Heart right ventricle (tissue), 16 donors: Measurements from ENCODE around the gene MPRIP. TPM values are rescaled to one million over a fixed set of nuclear protein-coding genes. Genes with fewer than 3 reads are reported as not detected.

Source experiments
- ATAC-seq, 8 donors: fragments of 200-7000 bp; cut with Tn5 transposase; one replicate each; pipeline ENCODE4 v1.9.1; 2020; ENCODE audit warnings: mild to moderate bottlenecking in 8 of 8, moderate library complexity in 8 of 8, moderate number of reproducible peaks in 1 of 8
- DNase-seq, 2 donors: peaks; one replicate each; pipeline ENCODE4 v3.0.0-alpha.2; 2020
- H3K27ac ChIP-seq, 10 donors: fragments of 200-600 bp; sonication (generic) in 2 of 10; one replicate each; pipeline versions ENCODE4 v1.5.0 to v1.8.0; 2020 to 2022; ENCODE audit warnings: mild to moderate bottlenecking in 3 of 10
- H3K27me3 ChIP-seq, 7 donors: fragments of 200-600 bp; one replicate each; pipeline ENCODE4 v1.8.0; 2021 to 2022; ENCODE audit warnings: mild to moderate bottlenecking in 2 of 7
- H3K36me3 ChIP-seq, 9 donors: fragments of 200-600 bp; sonication (generic) in 1 of 9; one replicate each; pipeline versions ENCODE4 v1.5.0 to v1.8.0; 2020 to 2022; ENCODE audit warnings: mild to moderate bottlenecking in 2 of 9
- H3K4me1 ChIP-seq, 9 donors: fragments of 200-600 bp; sonication (generic) in 1 of 9; one replicate each; pipeline versions ENCODE4 v1.5.0 to v1.8.0; 2020 to 2022; ENCODE audit warnings: mild to moderate bottlenecking in 4 of 9
- H3K4me3 ChIP-seq, 10 donors: fragments of 200-600 bp; sonication (generic) in 2 of 10; one replicate each; pipeline versions ENCODE4 v1.5.0 to v1.8.0; 2020 to 2022; ENCODE audit warnings: mild to moderate bottlenecking in 7 of 10, moderate library complexity in 2 of 10
- H3K9me3 ChIP-seq, 11 donors: fragments of 200-600 bp in 10 of 11; sonication (generic) in 2 of 11; one replicate each; pipeline versions ENCODE4 v1.5.0 to v1.8.0; 2013 to 2022; ENCODE audit warnings: mild to moderate bottlenecking in 2 of 11, control low read depth in 1 of 11, moderate library complexity in 1 of 11
- WGBS, 2 donors: extraction: QIAGEN DNeasy Blood & Tissue Kit; methylation state at CpG; one replicate each; pipeline ENCODE4 v1.1.7; 2013; ENCODE audit warnings: inconsistent platforms in 1 of 2; 5-methylcytosine and 5-hydroxymethylcytosine counted together
- intact Hi-C, 10 donors: fragments of 100-400 bp; cut with DNase I; formaldehyde crosslinking; loops; one replicate each; pipeline versions ENCODE4 v1.11.1 to v1.14.2; 2022
- polyA plus RNA-seq, 2 donors: library from polyadenylated mRNA; stranded (reverse); fragments of 200-250 nt; gene quantifications; one replicate each; pipeline ENCODE4 v1.2.3, GENCODE V29; 2013
- total RNA-seq, 10 donors: library from RNA; stranded (reverse); fragmentation: NEBNext Ultra II Directional in 3 of 10; extraction: Animal tissue kit (Norgen Biotek cat#: 25700) in 3 of 10; gene quantifications; one replicate each; pipeline versions ENCODE4 v1.2.1 to v1.2.4, GENCODE V29; 2021 to 2023
- TF ChIP-seq, protein P1 (sequence below), 9 donors: fragments of 200-600 bp; sonication (generic) in 2 of 9; IDR thresholded peaks; one replicate each; pipeline versions ENCODE4 v1.5.0 to v1.8.0; 2021 to 2022; ENCODE audit warnings: antibody characterized with exemption in 9 of 9, mild to moderate bottlenecking in 5 of 9, moderate library complexity in 1 of 9
- donor health status: Arrhythmogenic right ventricular cardiomyopathy.
- donor health status: ischemic (EF 13 %, LVEDD 7.1; RV severe dilation, severe dysfunction).
- donor health status: healthy with polysubstance abuse.
- donor health status: DM: no; HTN: yes; CAD: no.
- donor health status: DM: no; HTN: no; CAD: no.
- donor health status: ischemic (EF 25% LVEDD 6.9; RV normal size, moderate dysfunction).
- donor health status: ischemic (EF 25% LVEDD 5.7; RV mildly dilated, moderate dysfunction).
- donor health status: healthy.
- donor health status: DM: yes; HTN: yes; CAD: no.
- donor health status: Ischemic cardiomyopathy.
- donor health status: ischemic (EF 35%, LVEDD 5.7; RV mildly dilated, moderate dysfunction).
- donor health status: nonischemic (EF 11% LVEDD 7.7; RV severe dilation, severe dysfunction).
- donor health status: DM: yes; HTN: yes; CAD: no.
- donor health status: PGD.
- donor health status: ischemic (EF 29% LVEDD 5.4; RV normal size, mild dysfunction).
- donor health status: nonischemic (EF 23%, LVEDD 6.1; RV moderate dilation, normal function).

MPRIP gene
- total and polyA plus RNA-seq, 12 donors, result 225 to 409 (median 321) TPM

DNA sequence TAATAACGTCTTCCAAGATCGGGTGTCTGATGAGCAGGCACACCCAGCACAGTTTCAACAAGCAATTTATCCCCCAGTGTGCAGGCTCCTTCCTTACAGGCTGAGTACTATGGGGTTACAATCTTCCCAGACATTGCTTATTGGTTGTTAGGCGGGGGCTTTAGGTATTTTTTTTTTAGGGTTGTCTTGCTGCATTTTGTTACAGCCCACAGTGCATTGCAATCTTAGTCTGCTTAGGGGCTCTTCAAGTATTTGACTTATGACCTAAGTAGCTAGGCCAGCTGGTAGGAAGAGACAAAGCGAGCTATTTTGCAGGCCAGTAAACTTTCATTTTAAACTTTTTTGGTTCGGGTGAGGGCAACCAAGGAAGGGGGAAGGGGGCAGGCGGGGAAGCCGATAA lies 158.1 kb downstream of the MPRIP start:
- WGBS, 2 donors, result 76 to 86% methylated on average over 7 of the region's 7 CpGs
- H3K27ac ChIP-seq, result peak overlapping the region in 4 of 10 donors; percentile 43 to 87 (median 70)
- no peak for DNase-seq
- no peak for ATAC-seq
- H3K9me3 ChIP-seq, result no peaks in the 10 kb centered on the region
- no peak overlapping the region for H3K4me3 ChIP-seq
- peaks cover 0 to 19% (median 0%) of the 10 kb centered on the region in 9 donors for H3K36me3 ChIP-seq
- H3K27me3 ChIP-seq, result no peaks in the 10 kb centered on the region
- TF ChIP-seq, protein P1, sequence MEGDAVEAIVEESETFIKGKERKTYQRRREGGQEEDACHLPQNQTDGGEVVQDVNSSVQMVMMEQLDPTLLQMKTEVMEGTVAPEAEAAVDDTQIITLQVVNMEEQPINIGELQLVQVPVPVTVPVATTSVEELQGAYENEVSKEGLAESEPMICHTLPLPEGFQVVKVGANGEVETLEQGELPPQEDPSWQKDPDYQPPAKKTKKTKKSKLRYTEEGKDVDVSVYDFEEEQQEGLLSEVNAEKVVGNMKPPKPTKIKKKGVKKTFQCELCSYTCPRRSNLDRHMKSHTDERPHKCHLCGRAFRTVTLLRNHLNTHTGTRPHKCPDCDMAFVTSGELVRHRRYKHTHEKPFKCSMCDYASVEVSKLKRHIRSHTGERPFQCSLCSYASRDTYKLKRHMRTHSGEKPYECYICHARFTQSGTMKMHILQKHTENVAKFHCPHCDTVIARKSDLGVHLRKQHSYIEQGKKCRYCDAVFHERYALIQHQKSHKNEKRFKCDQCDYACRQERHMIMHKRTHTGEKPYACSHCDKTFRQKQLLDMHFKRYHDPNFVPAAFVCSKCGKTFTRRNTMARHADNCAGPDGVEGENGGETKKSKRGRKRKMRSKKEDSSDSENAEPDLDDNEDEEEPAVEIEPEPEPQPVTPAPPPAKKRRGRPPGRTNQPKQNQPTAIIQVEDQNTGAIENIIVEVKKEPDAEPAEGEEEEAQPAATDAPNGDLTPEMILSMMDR (IDR thresholded peaks at IDR 0.05), result no peak
- H3K4me1 ChIP-seq, result peaks cover 17 to 53% (median 37%) of the 10 kb centered on the region in 9 donors
- intact Hi-C loops, result loop anchor here in 2 of 10 donors (10.0 kb wide), 1 partner anchor 196 kb away; no protein-coding TSS in a partner anchor

DNA sequence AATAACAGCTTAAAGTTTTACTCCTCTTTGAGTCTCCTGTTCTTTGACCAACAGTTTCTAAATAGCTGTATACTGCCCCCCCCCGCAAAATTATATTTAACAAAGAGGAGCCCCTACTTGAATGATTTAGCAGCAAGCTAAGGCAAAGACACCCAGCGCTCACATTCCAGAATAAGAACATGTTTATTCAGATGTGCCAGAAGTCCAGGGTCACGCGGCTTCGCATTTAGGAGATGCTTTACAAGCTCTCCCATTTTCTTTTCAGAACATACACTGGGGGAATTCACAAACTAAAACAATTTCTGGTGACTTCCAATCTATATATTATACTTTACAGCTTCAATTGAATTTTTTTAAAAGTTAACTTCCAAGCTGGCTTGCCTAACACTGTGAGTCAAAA lies 158.6 kb downstream of the MPRIP start:
- peaks cover 22 to 58% (median 42%) of the 10 kb centered on the region in 9 donors for H3K4me1 ChIP-seq
- TF ChIP-seq, protein P1 (IDR thresholded peaks at IDR 0.05), result no peak
- peaks cover 0 to 19% (median 0%) of the 10 kb centered on the region in 9 donors for H3K36me3 ChIP-seq
- H3K27me3 ChIP-seq, result no peaks in the 10 kb centered on the region
- DNase-seq (no peak), ATAC-seq (no peak)
- H3K9me3 ChIP-seq, result no peaks in the 10 kb centered on the region
- 46 to 64% methylated on average over 5 of the region's 5 CpGs for WGBS, 2 donors
- peak overlapping the region in 6 of 10 donors; percentile 21 to 87 (median 56) for H3K27ac ChIP-seq
- intact Hi-C loops, result loop anchor here in 2 of 10 donors (10.0 kb wide), 1 partner anchor 196 kb away; no protein-coding TSS in a partner anchor
- H3K4me3 ChIP-seq, result no peak overlapping the region

DNA sequence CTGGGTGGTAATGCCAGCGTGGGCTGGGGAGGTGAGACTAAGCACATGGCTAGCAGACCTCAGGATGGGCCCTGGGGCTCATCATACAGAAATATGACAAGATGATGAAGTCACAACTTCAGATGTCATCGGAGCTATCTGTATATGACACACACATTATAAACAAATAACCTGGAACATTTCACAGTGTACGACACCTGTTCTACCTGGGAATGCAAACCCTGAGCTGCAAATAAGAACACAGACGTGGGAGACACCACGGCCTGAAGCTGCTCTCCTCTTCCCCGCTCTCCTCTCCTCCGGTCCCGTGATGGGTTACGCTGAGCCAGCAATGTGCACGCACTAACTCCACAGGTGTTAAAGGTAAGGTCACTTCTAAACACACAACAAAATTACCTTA lies 159.0 kb downstream of the MPRIP start:
- no peak for DNase-seq
- Histone ChIP-seq H3K4me1 (peaks cover 23 to 59% (median 42%) of the 10 kb centered on the region in 9 donors), H3K36me3 (peaks cover 0 to 19% (median 0%) of the 10 kb centered on the region in 9 donors), H3K27me3 (no peaks in the 10 kb centered on the region), H3K4me3 (no peak overlapping the region), H3K9me3 (no peaks in the 10 kb centered on the region), H3K27ac (peak overlapping the region in 7 of 10 donors; percentile 21 to 87 (median 55))
- intact Hi-C loops, result loop anchor here in 2 of 10 donors (10.0 kb wide), 1 partner anchor 196 kb away; no protein-coding TSS in a partner anchor
- 85 to 86% methylated on average over 10 of the region's 10 CpGs for WGBS, 2 donors
- TF ChIP-seq, protein P1 (IDR thresholded peaks at IDR 0.05), result no peak
- ATAC-seq, result no peak

DNA sequence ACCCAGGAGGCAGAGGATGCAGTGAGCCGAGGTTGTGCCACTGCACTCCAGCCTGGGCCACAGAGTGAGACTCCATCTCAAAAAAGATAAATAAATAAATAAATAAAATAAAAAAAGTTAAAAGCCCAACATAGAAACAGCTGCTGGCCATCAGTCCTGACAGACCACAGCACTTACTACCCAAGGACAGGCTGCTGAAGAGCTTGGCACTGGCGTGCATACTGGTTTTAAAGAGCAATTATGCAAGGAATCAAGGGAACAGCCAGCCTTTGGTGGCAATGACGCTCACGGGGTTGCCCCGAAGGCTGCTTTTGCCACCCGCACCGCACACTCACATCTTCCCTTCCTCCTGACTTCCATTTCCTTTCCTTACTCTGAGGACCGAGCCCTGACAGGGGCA lies 159.7 kb downstream of the MPRIP start:
- ATAC-seq (peak; percentile 8 to 76 (median 52)), DNase-seq (peak in 1 of 2 donors; percentile 46)
- WGBS, 2 donors, result 61 to 66% methylated on average over 8 of the region's 8 CpGs
- Histone ChIP-seq H3K9me3 (no peaks in the 10 kb centered on the region), H3K4me3 (no peak overlapping the region), H3K27ac (peak overlapping the region in 8 of 10 donors; percentile 26 to 87 (median 58)), H3K27me3 (no peaks in the 10 kb centered on the region), H3K36me3 (peaks cover 0 to 19% (median 0%) of the 10 kb centered on the region in 9 donors), H3K4me1 (peaks cover 23 to 64% (median 42%) of the 10 kb centered on the region in 9 donors)
- intact Hi-C loops, result loop anchor here in 2 of 10 donors (10.0 kb wide), 1 partner anchor 197 kb away; no protein-coding TSS in a partner anchor
- TF ChIP-seq, protein P1 (IDR thresholded peaks at IDR 0.05), result no peak
